Astrocyte of the spinal cord (primary cell): ENCODE measurements around the gene TSG101.
A peak's percentile ranks its signal among the peaks of the same experiment; 100 is the strongest.

Experiments
- DNase-seq: peaks from one replicate; pipeline ENCODE4 v3.0.0; 2011; ENCODE audit warnings: low read depth, low spot score
- H3K4me3 ChIP-seq: 2 replicates; pipeline ENCODE4 v1.5.1; 2011; ENCODE audit warnings: low read depth, mild to moderate bottlenecking, low read length, moderate library complexity
- CTCF ChIP-seq: IDR thresholded peaks from 2 replicates; pipeline ENCODE4 v1.5.1; 2012; ENCODE audit warnings: low read depth, mild to moderate bottlenecking, low read length, inconsistent platforms
- in situ Hi-C: cut with HindIII; loops from 2 replicates; pipeline ENCODE4 v1.10.0; 2017; ENCODE audit warnings: low sequenced_read_pairs

TSG101 gene

GRCh38 chr11:18548001-18548400 lies 21.3 kb upstream of the TSG101 start:
- in situ Hi-C loops: no loop called here
- TF ChIP-seq CTCF: no peak
- DNase-seq: no peak
- H3K4me3 ChIP-seq: no peak overlapping the region

- in situ Hi-C loops: no loop called here
- peak; percentile 30 for DNase-seq
- peak; percentile 46 for TF ChIP-seq CTCF
- H3K4me3 ChIP-seq: no peak overlapping the region
These were observed 13.7 kb upstream of the TSG101 start for GRCh38 chr11:18540207-18541009.

- DNase-seq: no peak
- no peak overlapping the region for H3K4me3 ChIP-seq
- in situ Hi-C loops: no loop called here
- no peak for TF ChIP-seq CTCF
These were observed 9.5 kb upstream of the TSG101 start for GRCh38 chr11:18536209-18536608.

GRCh38 chr11:18534245-18534644 lies 7.5 kb upstream of the TSG101 start:
- no peak overlapping the region for H3K4me3 ChIP-seq
- in situ Hi-C loops: no loop called here
- DNase-seq: no peak

GRCh38 chr11:18533365-18533764 lies 6.6 kb upstream of the TSG101 start:
- TF ChIP-seq CTCF: no peak
- H3K4me3 ChIP-seq: no peak overlapping the region
- no peak for DNase-seq
- in situ Hi-C loops: no loop called here

More at GRCh38 chr11:18534245-18534644, 7.5 kb upstream of the TSG101 start:
- no peak for TF ChIP-seq CTCF

- in situ Hi-C loops: no loop called here
- DNase-seq: peak; percentile 23
- no peak for TF ChIP-seq CTCF
- peak overlapping the region; percentile 94 for H3K4me3 ChIP-seq
These were observed 770 bp upstream of the TSG101 start for GRCh38 chr11:18527512-18527911.
